NT2/D1 (cell line): ENCODE data around the gene NAGA.

Experiments
- SUZ12 ChIP-seq: IDR thresholded peaks from 2 replicates; pipeline ENCODE4 v1.6.1; 2011; ENCODE audit not compliant: insufficient read length, insufficient read depth; ENCODE audit errors: extremely low read depth
- YY1 ChIP-seq: IDR thresholded peaks from 2 replicates; pipeline ENCODE4 v1.6.1; 2011; ENCODE audit not compliant: insufficient read length, insufficient read depth
- ZNF274 ChIP-seq: IDR thresholded peaks from 2 replicates; pipeline ENCODE4 v1.6.1; 2011; ENCODE audit warnings: mild to moderate bottlenecking, low read depth, low read length

GRCh38 chr22:42065438-42066125 is 5.0 kb downstream of the NAGA start:
- TF ChIP-seq YY1: no peak
- no peak for TF ChIP-seq SUZ12
- TF ChIP-seq ZNF274: no peak
